ENCODE results near the gene NUP85.
"Not testable (repeated sequence)": the region's sequence is repeated elsewhere in the genome, so short reads cannot be mapped to it uniquely, and the experiment has no call there.

NUP85 gene

GRCh38 chr17:75269844-75270217, 64.4 kb downstream of the NUP85 start:
- no peak for DNase-seq (ENCODE audit: low read depth)

- no peak for DNase-seq (ENCODE audit: low read depth)
These were observed 64.9 kb downstream of the NUP85 start for GRCh38 chr17:75270218-75270965.

- no peak for DNase-seq (ENCODE audit: low read depth)
These were observed 65.4 kb downstream of the NUP85 start, which contains the start of gene MIF4GD for GRCh38 chr17:75270966-75271232. Gene MIF4GD, minus strand, starts transcription at chr17:75271231. Its CDS starts 1,036 bp downstream, at chr17:75270195.

GRCh38 chr17:75271233-75271954, 65.9 kb downstream of the NUP85 start:
- no peak for DNase-seq (ENCODE audit: low read depth)

- no peak for DNase-seq (ENCODE audit: low read depth)
These were observed 66.7 kb downstream of the NUP85 start for GRCh38 chr17:75271955-75272847.

- DNase-seq (ENCODE audit: low read depth): no peak
These were observed 67.3 kb downstream of the NUP85 start for GRCh38 chr17:75272848-75273184.

GRCh38 chr17:75273977-75274708, 68.7 kb downstream of the NUP85 start:
- DNase-seq (ENCODE audit: low read depth): no peak

- DNase-seq (ENCODE audit: low read depth): peak; percentile 35
These were observed 72.2 kb downstream of the NUP85 start for GRCh38 chr17:75277664-75278071.

- not testable (repeated sequence) for DNase-seq (ENCODE audit: low read depth)
These were observed 74.7 kb downstream of the NUP85 start for GRCh38 chr17:75280189-75280588.

GRCh38 chr17:75285123-75285522, 79.6 kb downstream of the NUP85 start:
- no peak for DNase-seq (ENCODE audit: low read depth)

All from HS-27A (cell line).